Fibroblast of skin of back (primary cell): ENCODE data around the gene ATP5PB. TPM values are rescaled to one million over a fixed set of nuclear protein-coding genes. Genes with fewer than 3 reads are reported as not detected.

Source experiments
- DNase-seq: peaks from one replicate; pipeline ENCODE4 v3.0.0-alpha.2; 2013
- polyA plus RNA-seq, 2 experiments: library from polyadenylated mRNA; unstranded; fragments of 120-200 nt; gene quantifications; one replicate each; pipeline ENCODE4 v1.2.1, GENCODE V29; 2013; ENCODE audit not compliant: insufficient read length in 2 of 2

ATP5PB gene
- polyA plus RNA-seq (2013, experiment 1 of 2; ENCODE audit: insufficient read length), result 235 TPM
- 205 TPM for polyA plus RNA-seq (2013, experiment 2 of 2; ENCODE audit: insufficient read length)

GRCh38 chr1:111448918-111449702, at the start of gene ATP5PB, which contains the start of gene WDR77:
ATP5PB (plus strand) TSS chr1:111449464; CDS start chr1:111449542, 78 bp downstream.
WDR77 (minus strand) TSS chr1:111449256; CDS start chr1:111449169, 87 bp downstream.
- peak; percentile 99 for DNase-seq

- DNase-seq, result peak; percentile 40
Measured at GRCh38 chr1:111399792-111400610, 49.3 kb upstream of the ATP5PB start.

- no peak for DNase-seq
Measured at GRCh38 chr1:111402083-111402482, 47.2 kb upstream of the ATP5PB start.

- no peak for DNase-seq
Measured at GRCh38 chr1:111404588-111404987, 44.7 kb upstream of the ATP5PB start.

- DNase-seq, result no peak
Measured at GRCh38 chr1:111406321-111406768, 42.9 kb upstream of the ATP5PB start.

- no peak for DNase-seq
Measured at GRCh38 chr1:111407301-111407700, 42.0 kb upstream of the ATP5PB start.

GRCh38 chr1:111412839-111413238, 36.4 kb upstream of the ATP5PB start:
- DNase-seq, result no peak

- no peak for DNase-seq
Measured at GRCh38 chr1:111414756-111415155, 34.5 kb upstream of the ATP5PB start.

GRCh38 chr1:111415461-111415860, 33.8 kb upstream of the ATP5PB start:
- DNase-seq, result no peak

GRCh38 chr1:111417755-111418154, 31.5 kb upstream of the ATP5PB start:
- DNase-seq, result no peak

- no peak for DNase-seq
Measured at GRCh38 chr1:111419037-111419436, 30.2 kb upstream of the ATP5PB start.

GRCh38 chr1:111420377-111420776, 28.9 kb upstream of the ATP5PB start:
- no peak for DNase-seq

- no peak for DNase-seq
Measured at GRCh38 chr1:111422546-111423391, 26.5 kb upstream of the ATP5PB start.

GRCh38 chr1:111424281-111424680, 25.0 kb upstream of the ATP5PB start:
- no peak for DNase-seq

- peak; percentile 4 for DNase-seq
Measured at GRCh38 chr1:111436726-111437125, 12.5 kb upstream of the ATP5PB start.

- DNase-seq, result no peak
Measured at GRCh38 chr1:111439461-111440351, 9.6 kb upstream of the ATP5PB start.

- DNase-seq, result peak; percentile 11
Measured at GRCh38 chr1:111441573-111442192, 7.6 kb upstream of the ATP5PB start.

- DNase-seq, result no peak
Measured at GRCh38 chr1:111442457-111442856, 6.8 kb upstream of the ATP5PB start.

- no peak for DNase-seq
Measured at GRCh38 chr1:111444031-111444430, 5.2 kb upstream of the ATP5PB start.

- no peak for DNase-seq
Measured at GRCh38 chr1:111446546-111446945, 2.7 kb upstream of the ATP5PB start.
